Stimulated activated effector memory CD8-positive, alpha-beta T cell treated with anti-CD3 and anti-CD28 coated beads, Interleukin-12 subunit alpha, Interleukin-12 subunit beta, amount 100 ng/mL, for 72 hours (primary cell): ENCODE data around the gene TSSK2.

Source experiments
- ATAC-seq: fragments of 150-1000 bp; cut with Tn5 transposase; 2 replicates; pipeline ENCODE4 v1.10.0; 2021
- DNase-seq, 2 donors: peaks; one replicate each; pipeline ENCODE4 v3.0.0; 2021 to 2022; ENCODE audit warnings: low spot score in 2 of 2
- H3K27ac Mint-ChIP-seq: one replicate; pipeline ENCODE4 v1.8.0; 2022; ENCODE audit warnings: mild to moderate bottlenecking, mixed read lengths
- H3K36me3 Mint-ChIP-seq: one replicate; pipeline ENCODE4 v1.8.0; 2022; ENCODE audit warnings: mild to moderate bottlenecking, mixed read lengths
- H3K4me1 Mint-ChIP-seq: one replicate; pipeline ENCODE4 v1.8.0; 2022; ENCODE audit warnings: mixed read lengths
- H3K4me3 Mint-ChIP-seq: one replicate; pipeline ENCODE4 v1.8.0; 2022; ENCODE audit warnings: mild to moderate bottlenecking, mixed read lengths
- H3K9me3 Mint-ChIP-seq: one replicate; pipeline ENCODE4 v1.8.0; 2022; ENCODE audit warnings: mixed read lengths

TSSK2 gene

GRCh38 chr22:19097518-19097917 is 33.6 kb upstream of the TSSK2 start:
- Mint-ChIP-seq H3K9me3 (no peaks in the 10 kb centered on the region), H3K4me3 (no peak overlapping the region), H3K27ac (peak overlapping the region; percentile 63), H3K36me3 (peaks cover 14% of the 10 kb centered on the region), H3K4me1 (peaks cover 26% of the 10 kb centered on the region)
- no peak for ATAC-seq
- DNase-seq = no peak

- peak overlapping the region; percentile 63 for H3K27ac Mint-ChIP-seq
- peaks cover 20% of the 10 kb centered on the region for H3K4me1 Mint-ChIP-seq
- H3K36me3 Mint-ChIP-seq = peaks cover 9% of the 10 kb centered on the region
- no peak overlapping the region for H3K4me3 Mint-ChIP-seq
- ATAC-seq (no peak), DNase-seq (no peak)
- no peaks in the 10 kb centered on the region for H3K9me3 Mint-ChIP-seq
Measured at GRCh38 chr22:19098157-19098556, 33.0 kb upstream of the TSSK2 start.

GRCh38 chr22:19103880-19104821 is 27.0 kb upstream of the TSSK2 start:
- Mint-ChIP-seq H3K4me3 (no peak overlapping the region), H3K36me3 (no peaks in the 10 kb centered on the region), H3K4me1 (peaks cover 52% of the 10 kb centered on the region), H3K27ac (no peak overlapping the region), H3K9me3 (no peaks in the 10 kb centered on the region)
- no peak for DNase-seq
- no peak for ATAC-seq

- no peak overlapping the region for H3K4me3 Mint-ChIP-seq
- H3K36me3 Mint-ChIP-seq = no peaks in the 10 kb centered on the region
- H3K4me1 Mint-ChIP-seq = peaks cover 60% of the 10 kb centered on the region
- peak overlapping the region; percentile 71 for H3K27ac Mint-ChIP-seq
- ATAC-seq (no peak), DNase-seq (no peak)
- no peaks in the 10 kb centered on the region for H3K9me3 Mint-ChIP-seq
Measured at GRCh38 chr22:19105456-19105855, 25.7 kb upstream of the TSSK2 start.

- DNase-seq = no peak
- Mint-ChIP-seq H3K4me3 (no peak overlapping the region), H3K4me1 (peaks cover 66% of the 10 kb centered on the region), H3K36me3 (no peaks in the 10 kb centered on the region), H3K27ac (peak overlapping the region; percentile 71), H3K9me3 (no peaks in the 10 kb centered on the region)
- ATAC-seq = peak; percentile 64
Measured at GRCh38 chr22:19105867-19106802, 25.0 kb upstream of the TSSK2 start.

GRCh38 chr22:19106886-19107729 is 24.0 kb upstream of the TSSK2 start:
- H3K27ac Mint-ChIP-seq = peak overlapping the region; percentile 71
- H3K4me1 Mint-ChIP-seq = peaks cover 72% of the 10 kb centered on the region
- H3K4me3 Mint-ChIP-seq = no peak overlapping the region
- no peak for DNase-seq
- H3K9me3 Mint-ChIP-seq = no peaks in the 10 kb centered on the region
- no peaks in the 10 kb centered on the region for H3K36me3 Mint-ChIP-seq
- ATAC-seq = no peak

- Mint-ChIP-seq H3K4me1 (peaks cover 76% of the 10 kb centered on the region), H3K36me3 (no peaks in the 10 kb centered on the region), H3K27ac (peak overlapping the region; percentile 79), H3K4me3 (no peak overlapping the region), H3K9me3 (no peaks in the 10 kb centered on the region)
- ATAC-seq (no peak), DNase-seq (no peak)
Measured at GRCh38 chr22:19107730-19108074, 23.4 kb upstream of the TSSK2 start.

GRCh38 chr22:19108807-19109197 is 22.3 kb upstream of the TSSK2 start:
- Mint-ChIP-seq H3K9me3 (no peaks in the 10 kb centered on the region), H3K4me3 (no peak overlapping the region), H3K27ac (peak overlapping the region; percentile 79), H3K36me3 (no peaks in the 10 kb centered on the region), H3K4me1 (peaks cover 78% of the 10 kb centered on the region)
- ATAC-seq = no peak
- no peak for DNase-seq

- peak overlapping the region; percentile 9 for H3K4me3 Mint-ChIP-seq
- peaks cover 74% of the 10 kb centered on the region for H3K4me1 Mint-ChIP-seq
- no peaks in the 10 kb centered on the region for H3K9me3 Mint-ChIP-seq
- no peak for DNase-seq
- ATAC-seq = peak; percentile 91
- peak overlapping the region; percentile 79 for H3K27ac Mint-ChIP-seq
- no peaks in the 10 kb centered on the region for H3K36me3 Mint-ChIP-seq
Measured at GRCh38 chr22:19109198-19110063, 21.7 kb upstream of the TSSK2 start.

GRCh38 chr22:19110064-19110458 is 21.0 kb upstream of the TSSK2 start:
- H3K27ac Mint-ChIP-seq = peak overlapping the region; percentile 79
- H3K4me1 Mint-ChIP-seq = peaks cover 79% of the 10 kb centered on the region
- peak overlapping the region; percentile 9 for H3K4me3 Mint-ChIP-seq
- H3K9me3 Mint-ChIP-seq = no peaks in the 10 kb centered on the region
- ATAC-seq (no peak), DNase-seq (no peak)
- H3K36me3 Mint-ChIP-seq = no peaks in the 10 kb centered on the region

GRCh38 chr22:19110646-19111045 is 20.5 kb upstream of the TSSK2 start:
- Mint-ChIP-seq H3K27ac (peak overlapping the region; percentile 14), H3K4me1 (peaks cover 79% of the 10 kb centered on the region), H3K9me3 (no peaks in the 10 kb centered on the region), H3K36me3 (no peaks in the 10 kb centered on the region), H3K4me3 (no peak overlapping the region)
- DNase-seq (no peak), ATAC-seq (no peak)

GRCh38 chr22:19111140-19111539 is 20.0 kb upstream of the TSSK2 start:
- Mint-ChIP-seq H3K9me3 (no peaks in the 10 kb centered on the region), H3K36me3 (no peaks in the 10 kb centered on the region), H3K4me1 (peaks cover 79% of the 10 kb centered on the region), H3K27ac (peak overlapping the region; percentile 14), H3K4me3 (no peak overlapping the region)
- DNase-seq (no peak), ATAC-seq (no peak)

- Mint-ChIP-seq H3K27ac (peak overlapping the region; percentile 14), H3K9me3 (no peaks in the 10 kb centered on the region), H3K36me3 (no peaks in the 10 kb centered on the region), H3K4me1 (peaks cover 79% of the 10 kb centered on the region), H3K4me3 (no peak overlapping the region)
- ATAC-seq (no peak), DNase-seq (no peak)
Measured at GRCh38 chr22:19111584-19111983, 19.5 kb upstream of the TSSK2 start.

- Mint-ChIP-seq H3K9me3 (no peaks in the 10 kb centered on the region), H3K27ac (no peak overlapping the region), H3K4me1 (peaks cover 71% of the 10 kb centered on the region), H3K36me3 (peaks cover 2% of the 10 kb centered on the region), H3K4me3 (no peak overlapping the region)
- DNase-seq (no peak), ATAC-seq (no peak)
Measured at GRCh38 chr22:19113429-19113828, 17.7 kb upstream of the TSSK2 start.
